Esophagus squamous epithelium (tissue), 4 donors: ENCODE measurements around the gene ABLIM2.

Source experiments
- CTCF ChIP-seq, 6 experiments: fragments of 450-650 bp in 4 of 6; fragments of 200-600 bp in 2 of 6; sonication (generic) in 2 of 6; IDR thresholded peaks; one replicate each; pipeline ENCODE4 v1.5.1; 2016 to 2019; ENCODE audit warnings: antibody characterized with exemption in 6 of 6, mild to moderate bottlenecking in 4 of 6, moderate library complexity in 4 of 6
- POLR2A ChIP-seq, 4 donors: fragments of 450-650 bp; IDR thresholded peaks; one replicate each; pipeline ENCODE4 v1.6.1; 2017; ENCODE audit warnings: antibody characterized with exemption in 4 of 4, mild to moderate bottlenecking in 4 of 4, moderate library complexity in 3 of 4

- no peak for TF ChIP-seq CTCF (IDR thresholded peaks at IDR 0.05)
- no peak for TF ChIP-seq POLR2A (IDR thresholded peaks at IDR 0.05)
Measured at GRCh38 chr4:8117278-8117682, 41.3 kb downstream of the ABLIM2 start.
